IMR-90 (cell line): ENCODE results near the gene EXOSC1. TPM values are rescaled to one million over a fixed set of nuclear protein-coding genes. Genes with fewer than 3 reads are reported as not detected.

Experiments used
- ATAC-seq: fragments of 200-7000 bp; cut with Tn5 transposase; 2 replicates; pipeline ENCODE4 v1.9.1; 2020; ENCODE audit warnings: low read depth, mild to moderate bottlenecking, moderate library complexity
- BruUV-seq: library from RNA; stranded (reverse); fragments of 400-500 nt; replicated peaks from 2 replicates; lab custom pipeline; 2021; lab: Mats Ljungman, UMichigan
- CTCF ChIA-PET: fragments of 300-600 bp; formaldehyde crosslinking; extraction: SDS; loops from one replicate; lab custom pipeline; 2021; ENCODE audit warnings: antibody characterized with exemption; lab: Yijun Ruan, JAX
- POLR2A ChIA-PET: fragments of 300-600 bp; sonication (Branson Sonifier 250); formaldehyde crosslinking; loops from one replicate; lab custom pipeline; 2022; ENCODE audit warnings: antibody characterized with exemption; ENCODE audit not compliant: unreplicated experiment; lab: Charles Lee
- DNase-seq: peaks from one replicate; pipeline ENCODE4 v3.0.0; 2013
- H2AFZ ChIP-seq: replicated peaks from 2 replicates; pipeline ENCODE3; 2013; ENCODE audit warnings: low read length, mild to moderate bottlenecking; ENCODE audit not compliant: poor library complexity
- H2AK5ac ChIP-seq: 2 replicates; pipeline ENCODE4 v1.6.1; 2013; ENCODE audit warnings: low read depth, low read length, inconsistent platforms
- H2AK9ac ChIP-seq: replicated peaks from 2 replicates; pipeline ENCODE3; 2013; ENCODE audit warnings: mild to moderate bottlenecking, low read depth, low read length, moderate library complexity; ENCODE audit not compliant: poor library complexity
- H2BK120ac ChIP-seq: 2 replicates; pipeline ENCODE4 v1.6.1; 2013; ENCODE audit warnings: low read depth, low read length, inconsistent platforms
- H2BK15ac ChIP-seq: 3 replicates; pipeline ENCODE4 v1.6.1; 2013; ENCODE audit warnings: low read depth, low read length, inconsistent platforms
- H2BK20ac ChIP-seq: 2 replicates; pipeline ENCODE4 v1.6.1; 2013; ENCODE audit warnings: low read depth, mild to moderate bottlenecking, inconsistent platforms, low read length, moderate library complexity
- H2BK5ac ChIP-seq: 2 replicates; pipeline ENCODE4 v1.6.1; 2013; ENCODE audit warnings: mild to moderate bottlenecking, low read depth, low read length, inconsistent platforms; ENCODE audit not compliant: poor library complexity, severe bottlenecking
- H3K14ac ChIP-seq: replicated peaks from 2 replicates; pipeline ENCODE4 v1.6.1; 2013; ENCODE audit warnings: low read depth, low read length, inconsistent platforms
- H3K18ac ChIP-seq: 2 replicates; pipeline ENCODE4 v1.6.1; 2013; ENCODE audit warnings: low read depth, low read length, control low read depth
- H3K23ac ChIP-seq: 2 replicates; pipeline ENCODE4 v1.6.1; 2013; ENCODE audit warnings: low read depth, low read length, inconsistent platforms
- H3K27ac ChIP-seq: 2 replicates; pipeline ENCODE4 v1.5.1; 2013; ENCODE audit warnings: mild to moderate bottlenecking, control low read depth, low read length; ENCODE audit not compliant: insufficient read depth
- H3K27me3 ChIP-seq: 2 replicates; pipeline ENCODE4 v1.6.1; 2013; ENCODE audit warnings: low read length; ENCODE audit not compliant: control insufficient read depth, insufficient read depth
- H3K36me3 ChIP-seq: 2 replicates; pipeline ENCODE4 v1.6.1; 2013; ENCODE audit warnings: low read length, mixed read lengths; ENCODE audit not compliant: control insufficient read depth, insufficient read depth
- H3K4ac ChIP-seq: 2 replicates; pipeline ENCODE4 v1.6.1; 2013; ENCODE audit warnings: low read depth, low read length, inconsistent platforms
- H3K4me1 ChIP-seq: 2 replicates; pipeline ENCODE4 v1.6.1; 2013; ENCODE audit warnings: low read length, mixed read lengths; ENCODE audit not compliant: control insufficient read depth, insufficient read depth
- H3K4me2 ChIP-seq: 2 replicates; pipeline ENCODE4 v1.6.1; 2013; ENCODE audit warnings: low read depth, mild to moderate bottlenecking, control low read depth, low read length, moderate library complexity
- H3K4me3 ChIP-seq: 2 replicates; pipeline ENCODE4 v1.5.1; 2013; ENCODE audit warnings: low read depth, mild to moderate bottlenecking, control low read depth, low read length, moderate library complexity; ENCODE audit not compliant: insufficient read depth
- H3K56ac ChIP-seq: 2 replicates; pipeline ENCODE4 v1.6.1; 2013; ENCODE audit warnings: low read length, inconsistent platforms; ENCODE audit not compliant: insufficient read depth; ENCODE audit errors: extremely low read depth
- H3K79me1 ChIP-seq, 2 experiments: 2 replicates each; pipeline ENCODE4 v1.6.1; 2013; ENCODE audit warnings: low read length in 2 of 2, inconsistent platforms in 1 of 2, low read depth in 1 of 2
- H3K9ac ChIP-seq: 2 replicates; pipeline ENCODE4 v1.6.1; 2013; ENCODE audit warnings: low read depth, low read length, control low read depth
- H3K9me1 ChIP-seq: 2 replicates; pipeline ENCODE4 v1.6.1; 2013; ENCODE audit warnings: low read length, inconsistent platforms; ENCODE audit not compliant: insufficient read depth
- H3K9me3 ChIP-seq: 2 replicates; pipeline ENCODE4 v1.6.1; 2013; ENCODE audit warnings: low read length; ENCODE audit not compliant: control insufficient read depth, insufficient read depth
- H4K20me1 ChIP-seq: 2 replicates; pipeline ENCODE4 v1.6.1; 2013; ENCODE audit warnings: low read length, inconsistent platforms; ENCODE audit not compliant: insufficient read depth
- H4K5ac ChIP-seq: 2 replicates; pipeline ENCODE4 v1.6.1; 2013; ENCODE audit warnings: mild to moderate bottlenecking, low read depth, low read length, control low read depth
- H4K8ac ChIP-seq, 2 experiments: 2 replicates each; pipeline ENCODE4 v1.6.1; 2013; ENCODE audit warnings: low read depth in 2 of 2, low read length in 2 of 2, control low read depth in 1 of 2, inconsistent platforms in 1 of 2
- H4K91ac ChIP-seq: 2 replicates; pipeline ENCODE4 v1.6.1; 2013; ENCODE audit warnings: low read depth, low read length, inconsistent platforms; ENCODE audit not compliant: insufficient read depth
- CTCF ChIP-seq: conservative IDR thresholded peaks from 2 replicates; pipeline ENCODE4 v1.5.1; 2012; ENCODE audit warnings: mild to moderate bottlenecking, low read depth, low read length, improper control_type of control experiment
- WGBS, 2 experiments: methylation state at CpG; one replicate each; pipeline versions ENCODE4 v1.1.5 to v1.1.7; 2013; ENCODE audit warnings: missing lambda C conversion rate in 2 of 2; ENCODE audit not compliant: insufficient read length in 1 of 2; ENCODE audit errors: extremely low coverage in 2 of 2; 5-methylcytosine and 5-hydroxymethylcytosine counted together
- dilution Hi-C: fragments of 300-500 bp; cut with HindIII; formaldehyde crosslinking; loops from one replicate; pipeline ENCODE4 v1.14.3; 2018; ENCODE audit warnings: low sequenced_read_pairs; ENCODE audit not compliant: unreplicated experiment
- in situ Hi-C: fragments of 300-500 bp; cut with MboI; formaldehyde crosslinking; loops from 3 replicates; pipeline ENCODE4 v1.14.3; 2019; ENCODE audit warnings: low sequenced_read_pairs, inconsistent platforms, mixed read lengths
- intact Hi-C: fragments of 100-400 bp; cut with micrococcal nuclease; formaldehyde crosslinking; loops from 2 replicates; pipeline ENCODE4 v1.10.0; 2022
- polyA plus RNA-seq, 3 experiments: library from polyadenylated mRNA; depleted of rRNA; stranded (reverse); fragments of >200 nt; gene quantifications; 2 replicates each; pipeline ENCODE4 v1.2.3, GENCODE V29; 2012; ENCODE audit warnings: low replicate concordance in 1 of 3
- total RNA-seq: library from RNA; depleted of rRNA; stranded (reverse); fragments of >200 nt; gene quantifications from 2 replicates; pipeline ENCODE4 v1.2.3, GENCODE V29; 2012

The EXOSC1 gene
- total and polyA plus RNA-seq, 2 of the 4 experiments (the other 2 are of a cell fraction): 49.7 to 51.6 TPM

- H2AK5ac ChIP-seq: no peak overlapping the region
- no peak overlapping the region for H2BK120ac ChIP-seq
- no peak overlapping the region for H3K4me3 ChIP-seq
- H3K27ac ChIP-seq: no peak overlapping the region
- in situ Hi-C loops: no loop called here
- H3K56ac ChIP-seq: no peak overlapping the region
- no peak overlapping the region for H3K14ac ChIP-seq
- no peak for TF ChIP-seq CTCF
- no peaks in the 10 kb centered on the region for H3K9me3 ChIP-seq
- intact Hi-C loops: no loop called here
- H3K9me1 ChIP-seq: 0 out of 2 replicates have a peak, but pooled peaks cover 1% of the 10 kb centered on the region
- ChIA-PET POLR2A (no interaction called here), CTCF (no interaction called here)
- dilution Hi-C loops: no loop called here
- DNase-seq (no peak), ATAC-seq (no peak)
- H3K4me1 ChIP-seq: peaks cover 3% of the 10 kb centered on the region; the same call in 1 of the 2 replicates
- H3K23ac ChIP-seq: no peak overlapping the region
- no peak overlapping the region for H2BK15ac ChIP-seq
- no peak overlapping the region for H3K9ac ChIP-seq
- peaks cover 21 to 48% of the 10 kb centered on the region in 2 experiments for H3K79me1 ChIP-seq
- H4K8ac ChIP-seq: no peak overlapping the region
- no peak overlapping the region for H2BK20ac ChIP-seq
- H4K20me1 ChIP-seq: peaks cover 10% of the 10 kb centered on the region
- no peak overlapping the region for H2AFZ ChIP-seq
- H3K4ac ChIP-seq: no peak overlapping the region
- H2BK5ac ChIP-seq: no peak overlapping the region
- no peak overlapping the region for H3K18ac ChIP-seq
- no peak overlapping the region for H3K4me2 ChIP-seq
- H4K5ac ChIP-seq: no peak overlapping the region
- H3K27me3 ChIP-seq: no peaks in the 10 kb centered on the region
- no TSS peak for BruUV-seq
- no peak overlapping the region for H2AK9ac ChIP-seq
- WGBS, 2 experiments: 100% methylated on average over 4 of the region's 7 CpGs; no CpG with 5 or more reads in 1 of the 2 experiments
- H3K36me3 ChIP-seq: peaks cover 80% of the 10 kb centered on the region
- H4K91ac ChIP-seq: no peak overlapping the region
These were observed 13.3 kb upstream of the EXOSC1 start for GRCh38 chr10:97459111-97459510.
